Ureter (tissue), 1 donor: ENCODE data around the gene IL1R1. TPM values are rescaled to one million over a fixed set of nuclear protein-coding genes. Genes with fewer than 3 reads are reported as not detected.

Experiments
- DNase-seq: peaks from one replicate; pipeline ENCODE4 v3.0.0-alpha.2; 2020; ENCODE audit warnings: low spot score
- total RNA-seq: library from RNA; stranded (reverse); gene quantifications from one replicate; pipeline ENCODE4 v1.2.4, GENCODE V29; 2023
- donor health status: DM: yes; HTN: yes; CAD: no.

The IL1R1 gene
- total RNA-seq, 1 donor from 2014 or later: 93.3 TPM

GRCh38 chr2:102204638-102205037, 62.1 kb downstream of the IL1R1 start:
- DNase-seq: no peak

DNA sequence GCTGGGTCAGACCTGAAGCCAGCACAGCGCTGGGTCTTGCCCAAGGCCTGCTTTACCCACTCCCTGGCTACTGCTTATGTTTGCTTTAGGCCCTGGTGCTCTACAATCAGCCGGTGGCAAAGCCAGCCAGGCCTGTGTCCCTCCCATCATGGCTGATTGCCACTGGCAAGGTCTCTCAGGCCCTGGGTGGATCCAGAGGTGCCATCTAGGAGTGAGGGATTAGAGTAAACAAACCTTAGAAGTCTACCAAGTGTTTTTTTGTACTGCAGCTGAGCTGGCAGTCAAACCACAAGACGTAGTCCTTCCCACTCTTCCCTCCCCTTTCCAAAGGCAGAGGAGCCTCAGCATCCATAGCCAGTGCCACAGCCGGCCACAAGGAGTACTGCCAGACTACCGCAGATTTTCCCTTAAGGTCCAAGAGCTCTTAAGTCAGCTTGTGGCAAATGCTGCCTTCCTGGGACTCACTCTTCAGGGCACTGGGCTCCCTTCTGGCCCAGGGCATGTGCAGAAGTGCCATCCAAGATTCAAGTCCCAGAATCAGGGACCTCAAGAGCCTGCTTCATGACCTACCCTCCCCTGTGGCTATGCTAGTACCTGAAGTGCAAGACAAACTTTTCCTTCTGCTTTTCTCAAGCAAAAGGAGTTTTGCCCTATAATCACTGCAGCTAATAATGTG, 64.3 kb downstream of the IL1R1 start:
- no peak for DNase-seq

DNA sequence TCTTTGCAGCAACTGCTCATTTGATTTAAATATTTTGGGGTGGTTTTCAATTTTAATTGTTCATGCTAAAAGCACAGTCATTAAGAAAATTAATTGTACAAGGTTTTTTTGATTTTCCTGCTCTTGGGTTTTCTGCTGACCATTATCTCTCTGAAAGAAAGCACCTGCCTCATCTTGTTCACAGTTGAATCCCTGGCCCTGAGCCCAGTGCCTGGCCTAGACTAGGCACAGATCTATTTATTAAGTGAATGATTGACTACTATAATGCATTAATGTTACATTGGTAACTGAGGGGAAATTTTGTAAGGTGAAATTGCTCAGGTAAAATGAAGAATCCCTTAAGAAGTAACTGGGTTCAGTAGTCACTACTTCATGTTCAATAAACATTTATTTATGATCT, 66.2 kb downstream of the IL1R1 start:
- DNase-seq: no peak

DNA sequence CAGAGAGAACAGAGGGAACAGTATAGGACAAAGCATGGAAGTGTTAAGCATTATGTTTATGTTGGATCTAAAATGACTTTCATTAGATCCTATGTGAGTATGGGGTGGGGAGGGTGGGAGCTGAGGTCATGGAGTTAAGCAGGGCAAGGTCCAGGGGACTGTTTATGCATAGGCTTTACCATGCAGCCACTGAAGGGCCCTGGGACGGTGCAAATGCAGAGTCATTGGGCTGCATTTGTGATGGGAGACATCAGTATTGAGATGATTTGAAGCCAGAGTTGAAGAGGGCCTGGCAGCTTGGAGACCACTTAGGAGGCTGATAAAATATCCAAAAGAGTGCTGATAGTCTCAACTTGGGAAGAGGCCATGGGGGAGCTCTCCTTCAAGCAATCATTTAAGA, 66.9 kb downstream of the IL1R1 start:
- no peak for DNase-seq

GRCh38 chr2:102217032-102217431, 74.5 kb downstream of the IL1R1 start:
- DNase-seq: no peak

GRCh38 chr2:102224824-102225739, 82.5 kb downstream of the IL1R1 start:
- no peak for DNase-seq

DNA sequence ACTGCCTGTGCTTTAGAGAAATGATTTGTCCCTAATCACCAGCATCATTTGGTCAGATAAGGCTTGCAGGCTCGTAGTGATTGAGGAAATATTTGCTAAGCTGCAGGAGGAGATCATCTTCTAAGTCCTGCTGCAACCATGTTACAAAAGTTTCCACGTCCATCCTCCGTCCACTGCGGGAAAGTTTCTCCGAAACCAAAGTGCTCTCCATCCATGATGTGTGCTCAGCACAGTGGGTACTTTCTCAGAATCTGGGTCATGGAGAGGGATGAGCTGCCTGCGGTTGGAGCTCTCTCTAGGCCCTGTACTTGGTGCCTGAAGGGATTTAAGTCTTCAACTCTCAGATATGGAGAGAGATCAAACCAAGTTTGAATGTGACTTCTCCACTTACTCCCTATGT, 83.6 kb downstream of the IL1R1 start:
- no peak for DNase-seq

- DNase-seq: no peak
Observed at GRCh38 chr2:102226612-102227391, 84.3 kb downstream of the IL1R1 start.

DNA sequence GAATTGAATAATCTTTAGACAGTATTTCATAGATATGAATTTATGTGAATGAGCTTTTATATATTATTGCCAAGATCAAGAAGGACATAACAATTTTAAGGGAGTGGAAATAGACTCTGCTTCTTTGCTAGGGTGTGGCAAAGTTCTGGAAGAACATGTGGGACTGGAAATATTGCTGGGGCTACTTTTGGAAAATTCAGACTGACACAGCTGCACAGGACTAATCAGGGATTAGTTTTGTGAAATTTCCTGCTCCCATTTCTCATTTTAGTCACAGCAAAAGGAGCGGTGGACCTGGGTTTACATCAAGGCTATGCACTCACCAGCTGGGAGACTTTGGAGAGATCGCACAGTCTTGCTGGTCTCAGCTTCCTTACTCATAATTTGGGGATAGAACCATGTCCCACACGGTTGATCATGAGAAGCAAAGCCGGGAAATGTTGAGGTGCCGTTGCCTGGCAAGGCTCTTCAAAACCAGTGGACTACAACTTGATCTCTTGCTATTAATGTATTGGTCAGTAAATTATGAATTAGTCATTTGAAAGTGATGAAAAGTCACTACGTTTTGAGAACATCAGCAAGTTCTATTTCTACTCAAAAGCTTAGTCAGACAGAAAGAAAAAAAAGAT, 86.7 kb downstream of the IL1R1 start:
- no peak for DNase-seq

Other genes starting within 250 kb of the IL1R1 start
- 5.9 TPM for gene IL1R2, start 150.8 kb upstream of the IL1R1 start, total RNA-seq
- 5.2 TPM for gene IL1RL2, start 44.3 kb downstream of the IL1R1 start, total RNA-seq
- 18.3 TPM for gene IL1RL1, start 168.8 kb downstream of the IL1R1 start, total RNA-seq
- 12.4 TPM for gene IL18R1, start 213.1 kb downstream of the IL1R1 start, total RNA-seq